GM20431 (cell line): ENCODE data around the gene FAS.
"Not testable (repeated sequence)": the region's sequence is repeated elsewhere in the genome, so short reads cannot be mapped to it uniquely, and the experiment has no call there.

Source experiments
- in situ Hi-C: fragments of 300-500 bp; cut with MseI, MboI; formaldehyde crosslinking; loops from one replicate; pipeline ENCODE4 v1.15.0; 2020; ENCODE audit warnings: low sequenced_read_pairs; ENCODE audit not compliant: unreplicated experiment

FAS gene

GRCh38 chr10:88989824-88990383 is 694 bp upstream of the FAS start:
- in situ Hi-C loops: no loop called here

- in situ Hi-C loops: no loop called here
These were observed 732 bp downstream of the FAS start for GRCh38 chr10:88991161-88991898.

- in situ Hi-C loops: no loop called here
These were observed 1.3 kb downstream of the FAS start for GRCh38 chr10:88991899-88992320.

GRCh38 chr10:88992921-88993524 is 2.4 kb downstream of the FAS start:
- in situ Hi-C loops: no loop called here

GRCh38 chr10:88994019-88994418 is 3.4 kb downstream of the FAS start:
- in situ Hi-C loops: no loop called here

GRCh38 chr10:88995156-88995876 is 4.7 kb downstream of the FAS start:
- in situ Hi-C loops: no loop called here

- in situ Hi-C loops: no loop called here
These were observed 6.3 kb downstream of the FAS start for GRCh38 chr10:88996927-88997326.

- in situ Hi-C loops: no loop called here
These were observed 9.0 kb downstream of the FAS start for GRCh38 chr10:88999625-89000024.

GRCh38 chr10:89001024-89001728 is 10.6 kb downstream of the FAS start:
- in situ Hi-C loops: no loop called here

GRCh38 chr10:89001729-89002072 is 11.1 kb downstream of the FAS start:
- in situ Hi-C loops: no loop called here

GRCh38 chr10:89002226-89002978 is 11.8 kb downstream of the FAS start:
- in situ Hi-C loops: no loop called here

GRCh38 chr10:89003344-89003743 is 12.7 kb downstream of the FAS start:
- in situ Hi-C loops: no loop called here

- in situ Hi-C loops: no loop called here
These were observed 16.7 kb downstream of the FAS start for GRCh38 chr10:89007129-89007893.

- in situ Hi-C loops: not testable (repeated sequence)
These were observed 28.2 kb downstream of the FAS start for GRCh38 chr10:89018700-89019346.

- in situ Hi-C loops: loop anchor here (10.0 kb wide), 2 partner anchors 85 to 185 kb away; partner anchors contain the start of gene CH25H
These were observed 29.1 kb downstream of the FAS start for GRCh38 chr10:89019569-89020327.

GRCh38 chr10:89021526-89021925 is 30.9 kb downstream of the FAS start:
- in situ Hi-C loops: loop anchor here (10.0 kb wide), 2 partner anchors 87 to 183 kb away; partner anchors contain the start of gene CH25H

GRCh38 chr10:89022734-89023133 is 32.1 kb downstream of the FAS start:
- in situ Hi-C loops: loop anchor here (10.0 kb wide), 2 partner anchors 88 to 182 kb away; partner anchors contain the start of gene CH25H
